Fibroblast of skin of scalp (primary cell): ENCODE results near the gene SRRM5.
"Not testable (repeated sequence)": the region's sequence is repeated elsewhere in the genome, so short reads cannot be mapped to it uniquely, and the experiment has no call there.

Experiments used
- DNase-seq: peaks from one replicate; pipeline ENCODE4 v3.0.0-alpha.2; 2013

SRRM5 gene

GRCh38 chr19:43616306-43616705 is 4.4 kb downstream of the SRRM5 start:
- no peak for DNase-seq

GRCh38 chr19:43616954-43617353 is 5.1 kb downstream of the SRRM5 start:
- no peak for DNase-seq

DNA sequence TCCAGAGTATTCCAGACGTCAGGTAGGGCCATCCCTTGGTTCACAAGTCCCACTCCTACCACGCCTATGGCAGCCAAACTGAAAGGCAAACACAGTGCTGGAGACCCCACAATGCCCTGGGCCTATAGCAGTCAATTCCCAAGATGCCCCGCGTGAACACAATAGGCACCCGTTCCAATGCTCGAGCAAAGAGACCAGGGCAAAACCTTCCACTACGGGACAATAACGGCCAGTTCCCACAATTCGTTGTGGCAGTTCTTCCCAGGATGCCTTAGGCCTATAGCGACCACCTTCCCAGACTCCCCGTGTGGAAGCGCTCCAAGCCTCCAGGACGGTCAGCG is 7.0 kb downstream of the SRRM5 start:
- peak; percentile 43 for DNase-seq

DNA sequence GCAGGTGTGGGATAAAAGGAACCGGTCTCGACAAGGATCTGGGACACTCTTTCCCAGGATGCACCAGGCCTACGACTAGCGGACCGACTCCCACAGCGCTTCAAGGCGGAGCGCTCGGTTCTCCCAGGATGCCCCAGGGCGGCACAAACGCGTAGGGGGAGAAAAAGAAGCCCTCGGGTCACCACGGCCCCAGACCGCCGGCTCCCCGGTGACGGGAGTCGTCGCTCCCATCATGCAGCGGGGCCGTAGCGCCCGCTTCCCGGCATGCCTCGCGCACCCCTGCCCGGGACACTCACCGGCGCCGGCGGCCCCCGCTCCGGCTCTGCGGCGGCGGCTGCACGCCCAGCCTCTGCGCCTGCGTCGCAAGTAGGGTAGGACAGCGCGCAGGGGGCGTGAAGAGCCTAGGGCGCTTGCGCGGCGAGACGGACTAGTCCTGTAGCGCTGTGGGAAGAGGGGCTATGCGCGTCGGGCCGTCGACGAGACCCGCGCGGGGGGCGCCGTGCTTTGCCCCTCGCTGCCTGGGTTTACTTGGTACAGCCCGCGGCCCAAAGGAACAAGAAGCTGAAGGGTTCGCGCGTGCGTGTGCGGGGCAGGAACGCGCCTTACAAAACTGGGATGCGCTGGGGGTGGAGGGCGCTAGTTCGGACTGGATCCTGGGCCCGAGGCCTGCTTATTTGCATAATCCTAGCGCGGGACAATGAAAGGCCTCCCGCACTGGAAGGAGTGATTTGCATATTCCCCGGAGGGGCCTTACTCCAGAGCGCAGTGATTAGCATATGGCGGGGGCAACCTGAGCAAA is 7.6 kb downstream of the SRRM5 start, which contains the start of gene ZNF428:
Gene ZNF428 (minus strand): TSS at position 368 of the 799 bp plus-strand sequence. CDS start 5,325 bp downstream, outside the sequence.
- DNase-seq: peak; percentile 90

DNA sequence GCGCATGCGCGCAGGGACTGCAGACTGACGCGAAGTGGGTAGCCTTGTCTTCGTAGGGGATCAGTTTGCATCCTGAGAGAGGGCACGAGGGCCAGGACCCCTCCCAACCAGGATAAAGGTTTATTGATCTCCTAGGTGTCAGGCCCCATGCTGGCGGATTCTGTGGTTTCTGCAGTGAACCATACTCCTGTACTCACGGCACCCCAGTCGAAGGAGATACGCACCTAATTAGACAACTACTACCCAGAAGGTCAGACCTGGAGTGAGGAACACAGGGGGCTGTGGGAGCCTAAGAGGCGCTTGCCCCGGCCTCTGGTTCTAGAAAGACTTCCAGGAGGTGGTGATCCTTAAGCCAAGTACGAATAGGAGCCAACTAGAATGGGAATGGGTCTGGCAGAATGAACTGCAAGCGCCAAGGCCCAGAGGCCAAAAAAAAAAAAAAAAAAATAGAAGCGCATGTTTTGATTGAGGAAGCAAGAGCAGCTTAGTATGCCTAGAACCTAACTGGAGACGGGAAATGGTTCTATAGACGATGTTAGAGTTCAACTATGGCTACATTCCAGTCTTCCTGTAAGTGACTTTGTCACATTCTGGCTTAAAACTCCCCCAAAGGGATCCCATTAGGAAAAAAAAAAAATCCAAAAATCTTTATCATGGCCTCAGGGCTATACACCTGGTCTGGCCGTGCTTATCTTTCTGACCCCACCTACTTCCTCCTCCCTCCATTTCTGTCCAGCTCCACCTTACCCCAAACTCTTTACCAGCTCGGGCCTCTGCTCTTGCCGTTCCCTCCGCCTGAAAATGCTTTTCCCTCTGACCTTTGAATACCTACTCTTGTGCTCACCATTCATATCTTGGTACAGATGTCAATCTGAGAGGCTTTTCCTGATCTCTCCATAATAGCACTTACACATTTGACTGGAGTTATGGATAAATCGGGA is 8.4 kb downstream of the SRRM5 start:
- no peak for DNase-seq

DNA sequence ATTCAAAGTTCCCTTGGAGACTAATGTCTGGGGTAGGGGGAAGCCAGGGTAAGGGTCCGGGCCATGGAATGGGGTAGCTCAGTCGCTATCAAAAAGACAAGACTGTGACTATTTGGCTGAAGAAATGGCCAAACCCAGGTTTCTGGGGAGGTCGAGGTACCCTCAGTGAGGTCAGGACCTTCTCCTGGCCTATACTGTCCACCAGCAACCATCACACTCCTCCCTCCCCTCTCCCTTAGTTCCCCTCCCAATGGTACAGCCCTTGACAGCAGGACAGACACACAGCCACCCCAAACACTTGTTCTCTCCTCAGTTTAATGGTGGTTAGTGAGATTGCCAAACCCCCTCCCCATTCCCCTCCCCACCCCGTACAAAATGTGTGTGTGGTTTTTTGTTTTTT is 10.2 kb downstream of the SRRM5 start:
- no peak for DNase-seq

GRCh38 chr19:43622956-43623355 is 11.1 kb downstream of the SRRM5 start:
- no peak for DNase-seq

GRCh38 chr19:43623889-43624670 is 12.2 kb downstream of the SRRM5 start:
- no peak for DNase-seq

DNA sequence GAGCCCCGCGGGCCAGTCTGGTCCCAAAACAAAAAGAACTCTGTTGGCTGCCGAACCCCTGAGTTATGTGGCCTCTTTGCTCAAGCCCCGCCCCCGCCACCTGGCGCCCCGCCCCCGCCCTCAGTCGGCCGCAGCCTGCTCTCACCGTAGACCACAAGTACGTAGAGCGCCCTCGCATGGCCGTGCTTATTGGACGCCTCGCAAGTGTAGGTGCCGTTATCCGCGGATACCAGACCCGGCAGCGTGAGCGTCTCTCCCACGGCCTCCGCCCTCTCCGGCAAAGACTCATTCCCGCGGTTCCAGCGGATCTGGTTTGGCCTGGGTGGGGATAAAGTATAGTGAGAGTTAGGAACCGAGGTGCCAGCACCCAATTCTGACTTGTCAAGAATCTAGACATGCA is 13.0 kb downstream of the SRRM5 start:
- DNase-seq: no peak

GRCh38 chr19:43625918-43626579 is 14.2 kb downstream of the SRRM5 start:
- DNase-seq: peak; percentile 9

GRCh38 chr19:43626838-43627237 is 14.9 kb downstream of the SRRM5 start:
- no peak for DNase-seq

GRCh38 chr19:43628646-43629326 is 16.9 kb downstream of the SRRM5 start:
- DNase-seq: no peak

DNA sequence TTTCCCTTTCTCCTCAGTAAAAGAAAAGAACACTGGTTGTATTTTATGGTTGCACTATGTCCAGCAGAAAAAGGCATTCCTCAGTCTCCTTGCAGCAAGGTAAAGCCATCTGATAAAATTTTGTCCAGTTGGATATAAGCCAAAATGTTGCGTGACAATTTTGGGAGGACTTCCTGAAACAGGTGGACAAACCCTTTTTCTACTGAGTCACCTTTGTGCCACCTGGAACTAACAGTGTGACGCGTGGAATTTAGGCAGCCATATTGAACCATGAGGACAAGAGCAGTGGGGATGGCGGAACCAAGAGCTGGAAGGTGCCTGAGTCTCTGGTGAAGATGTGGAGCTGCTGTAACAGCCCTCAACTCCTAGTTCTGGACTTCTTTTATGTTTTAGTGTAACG is 19.6 kb downstream of the SRRM5 start:
- no peak for DNase-seq

- no peak for DNase-seq
Measured at GRCh38 chr19:43633520-43633919, 21.6 kb downstream of the SRRM5 start.

- no peak for DNase-seq
Measured at GRCh38 chr19:43634068-43634467, 22.2 kb downstream of the SRRM5 start.

DNA sequence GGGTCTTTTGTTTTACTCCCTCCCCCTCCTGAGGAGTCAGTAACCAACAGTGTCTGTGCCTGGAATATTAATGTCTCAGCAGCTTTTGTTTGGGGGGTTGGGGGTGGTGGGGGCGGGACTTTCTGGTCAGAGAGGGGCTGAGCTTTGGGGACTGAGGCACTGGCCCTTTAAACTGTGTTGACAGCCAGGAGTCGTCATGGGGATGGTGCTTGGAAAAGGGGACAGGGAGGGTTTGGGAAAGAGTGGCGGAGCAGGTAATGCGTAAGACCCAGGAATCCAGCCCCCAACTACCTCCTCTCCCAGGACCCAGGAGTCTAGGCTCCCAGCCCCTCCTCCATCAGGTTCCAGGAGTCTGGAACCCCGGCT is 22.6 kb downstream of the SRRM5 start:
- no peak for DNase-seq

- DNase-seq: peak; percentile 48
Measured at GRCh38 chr19:43634872-43635560, 23.1 kb downstream of the SRRM5 start.

- DNase-seq: not testable (repeated sequence)
Measured at GRCh38 chr19:43635561-43635940, 23.7 kb downstream of the SRRM5 start.

GRCh38 chr19:43636121-43636683 is 24.3 kb downstream of the SRRM5 start:
- DNase-seq: peak; percentile 19

GRCh38 chr19:43638214-43638994 is 26.5 kb downstream of the SRRM5 start:
- no peak for DNase-seq
